Smooth muscle cell (in vitro differentiated cells): ENCODE data around the gene LRP1. TPM values are rescaled to one million over a fixed set of nuclear protein-coding genes. Genes with fewer than 3 reads are reported as not detected.

Experiments
- DNase-seq: peaks from one replicate; lab custom pipeline; 2025; ENCODE audit not compliant: unreplicated experiment; lab: John Stamatoyannopoulos, UW
- H2AFZ ChIP-seq: fragments of 200-600 bp; sonication (generic); 2 replicates; pipeline ENCODE4 v1.6.0; 2016; ENCODE audit warnings: antibody characterized with exemption, low read depth, mild to moderate bottlenecking
- H3F3A ChIP-seq: fragments of 200-600 bp; sonication (generic); 2 replicates; pipeline ENCODE4 v1.6.0; 2017; ENCODE audit warnings: antibody characterized with exemption, low read depth
- H3K27ac ChIP-seq: fragments of 200-600 bp; sonication (generic); 2 replicates; pipeline ENCODE4 v1.5.1; 2016; ENCODE audit warnings: low read depth, mild to moderate bottlenecking
- H3K27me3 ChIP-seq: fragments of 200-600 bp; sonication (generic); 2 replicates; pipeline ENCODE4 v1.6.1; 2016; ENCODE audit warnings: low read depth, mild to moderate bottlenecking
- H3K36me3 ChIP-seq: fragments of 200-600 bp; sonication (generic); 2 replicates; pipeline ENCODE4 v1.5.1; 2016; ENCODE audit warnings: low read depth
- H3K4me1 ChIP-seq: fragments of 200-600 bp; sonication (generic); 2 replicates; pipeline ENCODE4 v1.5.1; 2016; ENCODE audit warnings: low read depth
- H3K4me2 ChIP-seq: fragments of 200-600 bp; sonication (generic); 2 replicates; pipeline ENCODE4 v1.6.0; 2016; ENCODE audit warnings: mild to moderate bottlenecking
- H3K4me3 ChIP-seq: fragments of 200-600 bp; sonication (generic); 2 replicates; pipeline ENCODE4 v1.5.1; 2016; ENCODE audit warnings: mild to moderate bottlenecking
- H3K79me2 ChIP-seq: fragments of 200-600 bp; sonication (generic); 2 replicates; pipeline ENCODE4 v1.6.0; 2016; ENCODE audit warnings: low read depth, mild to moderate bottlenecking
- H3K9ac ChIP-seq: fragments of 200-600 bp; sonication (generic); 2 replicates; pipeline ENCODE4 v1.6.0; 2016; ENCODE audit warnings: low read depth
- H3K9me3 ChIP-seq: fragments of 200-600 bp; sonication (generic); replicated peaks from 2 replicates; pipeline ENCODE4 v1.5.1; 2016; ENCODE audit warnings: low read depth
- H4K20me1 ChIP-seq: fragments of 200-600 bp; sonication (generic); 2 replicates; pipeline ENCODE4 v1.6.0; 2016; ENCODE audit warnings: low read depth
- WGBS: methylation state at CpG from one replicate; pipeline ENCODE4 v1.1.7; 2016; ENCODE audit warnings: low lambda C conversion rate; 5-methylcytosine and 5-hydroxymethylcytosine counted together
- polyA plus RNA-seq: library from polyadenylated mRNA; unstranded; fragments of >200 nt; fragmentation: Nextera tagmentation; extraction: Ambion mirVana; gene quantifications from 2 replicates; pipeline ENCODE4 v1.2.1, GENCODE V29; 2016
- total RNA-seq: library from RNA; depleted of rRNA; stranded (reverse); fragments of >200 nt; gene quantifications from 2 replicates; pipeline ENCODE4 v1.2.3, GENCODE V29; 2014
- TF ChIP-seq, protein P1 (sequence below): fragments of 200-600 bp; sonication (generic); IDR thresholded peaks from 2 replicates; pipeline ENCODE4 v1.5.1; 2017; ENCODE audit warnings: borderline replicate concordance, mild to moderate bottlenecking, antibody characterized with exemption; ENCODE audit not compliant: insufficient read depth, poor library complexity, severe bottlenecking

LRP1 gene
- total and polyA plus RNA-seq, 2 experiments from 2014 or later = 75.3 to 95.4 TPM

DNA sequence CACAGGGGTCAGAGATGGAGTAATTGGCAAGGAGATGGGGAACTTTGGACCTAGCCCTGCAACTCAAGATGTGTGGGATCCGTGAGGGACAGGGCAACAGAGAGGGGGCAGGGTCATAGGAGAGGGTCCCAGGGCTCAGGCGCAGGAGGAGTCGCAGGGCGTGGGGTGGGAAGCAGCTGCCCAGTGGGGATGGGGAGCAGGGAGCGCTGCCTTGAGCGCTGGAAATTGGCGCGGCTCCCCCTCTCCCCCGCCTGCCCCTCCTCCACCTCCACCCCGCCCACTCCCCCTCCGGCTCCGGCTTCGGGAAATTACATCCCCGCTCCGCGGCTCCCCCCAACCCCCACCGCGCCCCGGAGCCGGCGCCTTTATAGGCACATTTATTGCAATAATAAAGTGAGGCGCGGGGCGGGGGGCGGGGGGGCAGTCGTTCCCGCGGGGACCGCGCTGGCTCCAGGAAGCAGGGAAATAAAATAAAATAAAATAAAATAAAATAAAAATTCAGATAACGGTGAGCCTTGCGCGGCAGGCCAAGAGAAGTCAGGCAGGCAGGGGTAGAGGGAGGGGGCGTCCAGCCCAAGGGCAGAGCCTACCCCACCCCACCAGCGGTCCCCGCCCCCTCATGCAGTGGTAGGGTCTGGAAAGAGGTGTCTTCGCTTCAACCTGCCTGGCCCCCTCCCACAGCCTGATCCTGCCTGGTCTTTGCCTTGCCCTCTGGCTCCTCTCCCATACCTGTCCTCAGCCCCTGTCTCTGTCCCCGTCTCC, 91.9 kb downstream of the LRP1 start:
- WGBS = 9% methylated on average over 14 of the region's 38 CpGs
- Histone ChIP-seq H2AFZ (no peak overlapping the region), H3K4me1 (peaks cover 33% of the 10 kb centered on the region), H3K4me3 (peak overlapping the region; percentile 8), H3K9ac (no peak overlapping the region), H3K36me3 (no peaks in the 10 kb centered on the region), H3K27me3 (peaks cover 86% of the 10 kb centered on the region), H3K27ac (no peak overlapping the region), H3F3A (peaks cover 4% of the 10 kb centered on the region), H3K79me2 (no peaks in the 10 kb centered on the region), H3K9me3 (no peaks in the 10 kb centered on the region), H4K20me1 (peaks cover 8% of the 10 kb centered on the region), H3K4me2 (peak overlapping the region; percentile 68)
- TF ChIP-seq, protein P1, sequence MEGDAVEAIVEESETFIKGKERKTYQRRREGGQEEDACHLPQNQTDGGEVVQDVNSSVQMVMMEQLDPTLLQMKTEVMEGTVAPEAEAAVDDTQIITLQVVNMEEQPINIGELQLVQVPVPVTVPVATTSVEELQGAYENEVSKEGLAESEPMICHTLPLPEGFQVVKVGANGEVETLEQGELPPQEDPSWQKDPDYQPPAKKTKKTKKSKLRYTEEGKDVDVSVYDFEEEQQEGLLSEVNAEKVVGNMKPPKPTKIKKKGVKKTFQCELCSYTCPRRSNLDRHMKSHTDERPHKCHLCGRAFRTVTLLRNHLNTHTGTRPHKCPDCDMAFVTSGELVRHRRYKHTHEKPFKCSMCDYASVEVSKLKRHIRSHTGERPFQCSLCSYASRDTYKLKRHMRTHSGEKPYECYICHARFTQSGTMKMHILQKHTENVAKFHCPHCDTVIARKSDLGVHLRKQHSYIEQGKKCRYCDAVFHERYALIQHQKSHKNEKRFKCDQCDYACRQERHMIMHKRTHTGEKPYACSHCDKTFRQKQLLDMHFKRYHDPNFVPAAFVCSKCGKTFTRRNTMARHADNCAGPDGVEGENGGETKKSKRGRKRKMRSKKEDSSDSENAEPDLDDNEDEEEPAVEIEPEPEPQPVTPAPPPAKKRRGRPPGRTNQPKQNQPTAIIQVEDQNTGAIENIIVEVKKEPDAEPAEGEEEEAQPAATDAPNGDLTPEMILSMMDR = no peak
- no peak for DNase-seq

DNA sequence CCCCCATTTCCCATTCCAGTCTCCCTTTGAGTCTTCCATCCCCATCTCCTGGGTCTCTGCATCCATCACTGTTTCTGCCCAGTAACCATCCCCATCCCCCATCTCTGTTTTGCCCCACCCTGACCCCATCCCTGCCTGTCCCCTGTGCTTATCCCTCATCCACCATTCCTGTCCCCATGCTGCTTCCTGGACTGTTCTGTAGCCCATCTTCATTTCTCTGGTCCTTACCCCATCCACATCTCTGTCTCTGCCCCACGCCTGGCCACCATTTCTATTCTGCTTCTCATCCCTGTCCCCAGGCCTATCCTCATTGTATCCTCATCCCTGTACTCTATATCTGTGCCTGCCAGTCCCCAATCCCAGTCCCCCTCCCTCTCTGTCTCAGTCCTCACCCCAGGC, 92.5 kb downstream of the LRP1 start:
- H3K4me1 ChIP-seq = peaks cover 33% of the 10 kb centered on the region
- WGBS = 44% methylated on average over 1 of the region's 1 CpG
- H3K4me3 ChIP-seq = no peak overlapping the region
- peaks cover 6% of the 10 kb centered on the region for H4K20me1 ChIP-seq
- no peaks in the 10 kb centered on the region for H3K9me3 ChIP-seq
- no peaks in the 10 kb centered on the region for H3K79me2 ChIP-seq
- H2AFZ ChIP-seq = no peak overlapping the region
- TF ChIP-seq, protein P1 = no peak
- no peak for DNase-seq
- H3K27ac ChIP-seq = no peak overlapping the region
- no peak overlapping the region for H3K4me2 ChIP-seq
- H3K27me3 ChIP-seq = peaks cover 86% of the 10 kb centered on the region
- H3K36me3 ChIP-seq = no peaks in the 10 kb centered on the region
- peaks cover 4% of the 10 kb centered on the region for H3F3A ChIP-seq
- no peak overlapping the region for H3K9ac ChIP-seq

DNA sequence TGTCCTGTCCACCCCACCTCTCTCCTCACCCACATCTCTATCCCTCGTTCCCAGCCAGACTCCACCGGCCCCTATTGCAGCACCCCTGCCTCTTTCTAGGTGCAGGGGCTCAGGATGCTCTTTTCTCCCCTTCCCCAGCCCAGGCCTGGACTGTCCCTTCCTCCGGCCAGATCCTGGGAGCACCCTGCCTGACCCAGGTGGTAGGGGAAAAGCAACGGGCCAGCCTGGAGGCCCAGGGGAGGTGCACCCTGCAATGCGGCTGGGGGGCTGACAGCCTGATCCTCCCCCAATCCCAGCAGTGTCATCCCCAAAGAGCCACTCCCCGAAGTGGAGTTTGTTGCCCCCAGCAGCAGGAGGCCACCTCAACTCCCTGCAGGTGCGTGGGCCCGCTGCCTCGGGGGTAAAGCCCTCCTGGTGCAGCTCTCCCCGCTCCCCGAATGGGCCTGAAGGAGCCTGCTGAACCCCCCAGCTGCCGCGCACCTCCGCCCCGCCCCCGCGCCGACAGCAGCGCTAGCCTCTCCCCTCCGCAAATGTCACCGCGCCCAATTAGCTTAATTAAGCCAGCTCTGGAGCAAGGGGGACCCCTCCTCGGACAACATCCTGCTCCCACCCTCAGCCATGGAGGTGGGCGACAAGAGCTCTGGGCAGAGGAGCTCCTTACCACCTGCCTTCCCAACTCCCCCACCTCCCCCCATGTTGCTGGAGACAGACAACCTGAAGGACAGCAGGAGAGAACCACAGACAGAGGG, 93.1 kb downstream of the LRP1 start:
- 26% methylated on average over 13 of the region's 24 CpGs for WGBS
- Histone ChIP-seq H3K27ac (no peak overlapping the region), H4K20me1 (peaks cover 6% of the 10 kb centered on the region), H3K36me3 (no peaks in the 10 kb centered on the region), H3K79me2 (no peaks in the 10 kb centered on the region), H3K4me2 (no peak overlapping the region), H3K27me3 (peaks cover 86% of the 10 kb centered on the region), H3K4me3 (no peak overlapping the region), H3K9me3 (no peaks in the 10 kb centered on the region), H3K4me1 (peaks cover 33% of the 10 kb centered on the region), H2AFZ (no peak overlapping the region), H3F3A (peaks cover 4% of the 10 kb centered on the region), H3K9ac (no peak overlapping the region)
- TF ChIP-seq, protein P1 = no peak
- DNase-seq = no peak
